Left lung (tissue), 10 donors: ENCODE data around the gene SLC24A4. TPM values are rescaled to one million over a fixed set of nuclear protein-coding genes. Genes with fewer than 3 reads are reported as not detected.

Source experiments
- ATAC-seq: fragments of 200-7000 bp; cut with Tn5 transposase; one replicate; pipeline ENCODE4 v1.9.1; 2020; ENCODE audit warnings: moderate library complexity
- DNase-seq, 4 donors: peaks; one replicate each; pipeline ENCODE4 v3.0.0-alpha.2; 2013 to 2020
- H3K27ac ChIP-seq, 2 donors: fragments of 200-600 bp; sonication (generic) in 1 of 2; one replicate each; pipeline versions ENCODE4 v1.5.0 to v1.8.0; 2020 to 2021
- H3K27me3 ChIP-seq, 2 donors: fragments of 200-600 bp; sonication (generic) in 1 of 2; one replicate each; pipeline versions ENCODE4 v1.5.0 to v1.8.0; 2020 to 2021
- H3K36me3 ChIP-seq, 2 donors: fragments of 200-600 bp; sonication (generic) in 1 of 2; one replicate each; pipeline versions ENCODE4 v1.5.0 to v1.8.0; 2020 to 2021
- H3K4me1 ChIP-seq, 2 donors: fragments of 200-600 bp; one replicate each; pipeline ENCODE4 v1.8.0; 2021
- H3K4me3 ChIP-seq, 2 donors: fragments of 200-600 bp; sonication (generic) in 1 of 2; one replicate each; pipeline versions ENCODE4 v1.5.0 to v1.8.0; 2020 to 2021; ENCODE audit warnings: mild to moderate bottlenecking in 1 of 2
- H3K9me3 ChIP-seq, 2 donors: fragments of 200-600 bp; sonication (generic) in 1 of 2; one replicate each; pipeline versions ENCODE4 v1.5.0 to v1.8.0; 2020 to 2021
- intact Hi-C, 2 donors: fragments of 100-400 bp; cut with DNase I; formaldehyde crosslinking; loops; one replicate each; pipeline versions ENCODE4 v1.11.2 to v1.14.2; 2022
- polyA plus RNA-seq, 6 donors: library from polyadenylated mRNA; unstranded; fragments of 120-200 nt; gene quantifications; one replicate each; pipeline ENCODE4 v1.2.1, GENCODE V29; 2013; ENCODE audit not compliant: insufficient read length in 6 of 6
- total RNA-seq, 2 donors: library from RNA; stranded (reverse); fragmentation: NEBNext Ultra II Directional; extraction: Animal tissue kit (Norgen Biotek cat#: 25700); gene quantifications; one replicate each; pipeline ENCODE4 v1.2.1, GENCODE V29; 2021
- TF ChIP-seq, protein P1 (sequence below), 2 donors: fragments of 200-600 bp; sonication (generic) in 1 of 2; IDR thresholded peaks; one replicate each; pipeline versions ENCODE4 v1.5.0 to v1.8.0; 2021; ENCODE audit warnings: antibody characterized with exemption in 2 of 2
- donor health status: DM: no; HTN: yes; CAD: no.
- donor health status: DM: no; HTN: no; CAD: no.

The SLC24A4 gene
- total and polyA plus RNA-seq, 8 donors: 0.25 to 2.0 (median 0.47) TPM

DNA sequence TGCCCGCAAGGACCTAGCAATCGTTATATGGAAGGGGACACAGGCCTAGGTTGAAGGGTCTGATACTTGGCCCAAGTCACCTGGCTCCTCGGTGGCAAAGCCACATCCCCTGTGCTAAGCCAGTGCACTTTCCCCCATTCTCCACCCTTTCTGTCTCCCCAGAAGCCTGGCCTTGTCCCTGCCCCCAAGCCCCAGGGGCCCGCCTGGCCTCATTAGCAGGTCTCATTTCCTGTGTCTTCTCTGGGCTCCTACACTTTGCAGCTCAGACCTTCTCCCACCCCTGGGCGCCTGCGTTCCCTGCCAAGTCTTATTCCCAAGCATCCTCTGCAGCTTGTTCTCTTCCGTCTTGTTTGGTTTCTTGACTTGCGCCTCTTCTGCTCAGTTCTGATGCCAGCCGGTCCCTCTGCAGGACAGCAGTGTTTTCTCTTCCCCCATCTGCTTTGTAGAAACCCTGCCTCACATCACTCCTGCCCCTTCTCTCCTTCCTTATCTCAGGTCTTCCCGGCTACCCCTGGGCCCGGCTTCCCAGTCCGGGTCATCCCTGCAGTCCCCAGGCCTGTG is 66.7 kb downstream of the SLC24A4 start:
- Histone ChIP-seq H3K27me3 (no peaks in the 10 kb centered on the region), H3K36me3 (no peaks in the 10 kb centered on the region), H3K27ac (peak overlapping the region in 1 of 2 donors; percentile 39), H3K4me3 (no peak overlapping the region), H3K9me3 (peaks cover 0 to 6% of the 10 kb centered on the region in 2 donors), H3K4me1 (peaks cover 0 to 50% of the 10 kb centered on the region in 2 donors)
- ATAC-seq (no peak), DNase-seq (no peak)
- intact Hi-C loops: no loop called here
- TF ChIP-seq, protein P1, sequence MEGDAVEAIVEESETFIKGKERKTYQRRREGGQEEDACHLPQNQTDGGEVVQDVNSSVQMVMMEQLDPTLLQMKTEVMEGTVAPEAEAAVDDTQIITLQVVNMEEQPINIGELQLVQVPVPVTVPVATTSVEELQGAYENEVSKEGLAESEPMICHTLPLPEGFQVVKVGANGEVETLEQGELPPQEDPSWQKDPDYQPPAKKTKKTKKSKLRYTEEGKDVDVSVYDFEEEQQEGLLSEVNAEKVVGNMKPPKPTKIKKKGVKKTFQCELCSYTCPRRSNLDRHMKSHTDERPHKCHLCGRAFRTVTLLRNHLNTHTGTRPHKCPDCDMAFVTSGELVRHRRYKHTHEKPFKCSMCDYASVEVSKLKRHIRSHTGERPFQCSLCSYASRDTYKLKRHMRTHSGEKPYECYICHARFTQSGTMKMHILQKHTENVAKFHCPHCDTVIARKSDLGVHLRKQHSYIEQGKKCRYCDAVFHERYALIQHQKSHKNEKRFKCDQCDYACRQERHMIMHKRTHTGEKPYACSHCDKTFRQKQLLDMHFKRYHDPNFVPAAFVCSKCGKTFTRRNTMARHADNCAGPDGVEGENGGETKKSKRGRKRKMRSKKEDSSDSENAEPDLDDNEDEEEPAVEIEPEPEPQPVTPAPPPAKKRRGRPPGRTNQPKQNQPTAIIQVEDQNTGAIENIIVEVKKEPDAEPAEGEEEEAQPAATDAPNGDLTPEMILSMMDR (IDR thresholded peaks at IDR 0.05): no peak

GRCh38 chr14:92391726-92392125 is 68.8 kb downstream of the SLC24A4 start:
- DNase-seq (no peak), ATAC-seq (peak; percentile 32)
- peak overlapping the region in 1 of 2 donors; percentile 71 for H3K27ac ChIP-seq
- H3K4me3 ChIP-seq: no peak overlapping the region
- intact Hi-C loops: no loop called here
- H3K4me1 ChIP-seq: peaks cover 0 to 35% of the 10 kb centered on the region in 2 donors
- H3K9me3 ChIP-seq: peaks cover 0 to 6% of the 10 kb centered on the region in 2 donors
- TF ChIP-seq, protein P1 (IDR thresholded peaks at IDR 0.05): no peak
- no peaks in the 10 kb centered on the region for H3K27me3 ChIP-seq
- no peaks in the 10 kb centered on the region for H3K36me3 ChIP-seq

DNA sequence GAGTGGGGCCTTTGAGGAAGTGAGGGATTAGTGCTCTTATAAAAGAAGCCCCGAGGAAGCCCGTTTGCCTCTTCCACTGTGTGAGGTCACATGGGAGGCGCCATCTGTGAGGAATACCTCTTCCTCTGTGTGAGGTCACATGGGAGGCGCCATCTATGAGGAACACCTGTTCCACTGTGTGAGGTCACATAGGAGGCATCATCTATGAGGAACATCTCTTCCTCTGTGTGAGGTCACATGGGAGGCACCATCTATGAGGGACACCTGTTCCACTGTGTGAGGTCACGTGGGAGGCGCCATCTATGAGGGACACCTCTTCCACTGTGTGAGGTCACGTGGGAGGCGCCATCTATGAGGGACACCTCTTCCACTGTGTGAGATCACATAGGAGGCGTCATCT is 69.7 kb downstream of the SLC24A4 start:
- Histone ChIP-seq H3K4me1 (peaks cover 0 to 37% of the 10 kb centered on the region in 2 donors), H3K9me3 (peaks cover 0 to 6% of the 10 kb centered on the region in 2 donors), H3K4me3 (no peak overlapping the region), H3K36me3 (no peaks in the 10 kb centered on the region), H3K27me3 (no peaks in the 10 kb centered on the region), H3K27ac (peak overlapping the region in 1 of 2 donors; percentile 71)
- DNase-seq (no peak), ATAC-seq (no peak)
- TF ChIP-seq, protein P1 (IDR thresholded peaks at IDR 0.05): no peak
- intact Hi-C loops: no loop called here

DNA sequence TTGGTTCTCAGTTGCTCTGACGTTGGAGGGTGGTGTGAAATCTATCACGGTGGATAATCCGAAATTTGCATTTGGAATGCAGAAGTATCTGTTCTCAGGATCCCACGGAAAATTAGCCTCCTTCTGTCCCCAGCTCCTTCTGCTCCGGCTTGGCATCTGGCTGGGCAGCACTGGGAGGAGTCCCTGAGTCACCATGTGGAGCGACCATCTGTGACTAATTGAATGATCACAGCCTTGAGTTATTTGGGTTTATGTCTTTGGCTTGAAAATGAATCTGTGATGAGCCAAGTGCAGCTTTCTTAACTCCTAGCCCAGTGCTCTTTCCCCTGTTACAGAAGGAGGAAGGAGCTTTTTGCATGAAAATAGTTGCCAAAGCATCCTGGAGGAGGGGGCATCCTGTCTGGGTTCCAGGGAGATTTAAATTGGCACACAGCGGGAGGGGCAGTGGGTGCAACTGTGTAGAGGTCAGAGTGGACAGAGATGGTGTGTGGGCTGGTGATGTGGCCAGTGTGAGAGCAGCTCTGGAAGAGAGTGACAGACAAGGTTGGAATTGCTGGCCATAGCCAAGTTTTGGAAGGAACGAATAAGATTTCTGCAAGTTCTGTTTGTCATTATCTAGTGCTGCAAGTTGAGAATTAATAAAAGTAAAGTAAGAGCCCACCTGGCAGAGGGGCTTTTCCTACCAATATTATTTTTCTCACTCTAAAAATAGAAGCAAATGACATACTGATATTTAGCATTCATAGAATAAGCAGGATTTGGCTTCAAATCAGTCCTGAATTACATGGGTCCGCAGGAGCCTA is 74.4 kb downstream of the SLC24A4 start:
- TF ChIP-seq, protein P1 (IDR thresholded peaks at IDR 0.05): no peak
- Histone ChIP-seq H3K27ac (peak overlapping the region in 1 of 2 donors; percentile 78), H3K36me3 (no peaks in the 10 kb centered on the region), H3K4me1 (peaks cover 0 to 55% of the 10 kb centered on the region in 2 donors), H3K27me3 (no peaks in the 10 kb centered on the region), H3K9me3 (no peaks in the 10 kb centered on the region), H3K4me3 (no peak overlapping the region)
- DNase-seq (peak in 1 of 4 donors; percentile 69), ATAC-seq (peak; percentile 70)
- intact Hi-C loops: no loop called here

GRCh38 chr14:92397953-92398564 is 75.1 kb downstream of the SLC24A4 start:
- H3K9me3 ChIP-seq: no peaks in the 10 kb centered on the region
- H3K4me3 ChIP-seq: no peak overlapping the region
- DNase-seq (peak in 1 of 4 donors; percentile 77), ATAC-seq (peak; percentile 47)
- peak overlapping the region in 1 of 2 donors; percentile 78 for H3K27ac ChIP-seq
- no peaks in the 10 kb centered on the region for H3K27me3 ChIP-seq
- intact Hi-C loops: no loop called here
- no peaks in the 10 kb centered on the region for H3K36me3 ChIP-seq
- TF ChIP-seq, protein P1 (IDR thresholded peaks at IDR 0.05): no peak
- peaks cover 0 to 56% of the 10 kb centered on the region in 2 donors for H3K4me1 ChIP-seq
